GM23248 (cell line): ENCODE data around the gene RAB2B.

Source experiments
- EZH2 ChIP-seq: fragments of 200-600 bp; sonication (generic); IDR thresholded peaks from 2 replicates; pipeline ENCODE4 v1.6.1; 2018; ENCODE audit warnings: antibody characterized with exemption, mild to moderate bottlenecking; ENCODE audit not compliant: insufficient read depth, poor library complexity, severe bottlenecking
- EZH2phosphoT487 ChIP-seq: fragments of 200-600 bp; sonication (generic); IDR thresholded peaks from 2 replicates; pipeline ENCODE4 v1.6.1; 2018; ENCODE audit warnings: antibody characterized with exemption, moderate library complexity, mild to moderate bottlenecking, low read depth; ENCODE audit not compliant: insufficient read depth

DNA sequence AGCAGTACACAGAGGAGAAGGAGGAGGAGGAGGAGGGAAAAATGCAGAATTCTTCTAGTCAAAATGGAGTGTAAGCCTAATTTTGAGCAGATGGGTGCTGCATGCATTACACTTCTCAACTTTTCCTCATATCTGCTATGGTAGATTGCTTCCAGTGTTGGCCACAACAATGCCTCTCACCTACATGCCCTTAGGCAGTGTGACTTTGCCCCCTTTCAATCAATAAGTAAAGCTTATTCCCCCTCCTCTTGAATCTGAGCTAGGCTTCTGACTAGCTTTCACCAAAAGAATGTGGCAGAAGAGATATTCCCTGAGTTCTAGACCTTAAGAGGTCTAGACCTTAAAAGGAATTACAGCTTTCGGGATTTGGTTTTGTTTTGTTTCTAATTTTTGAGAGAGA is 37.6 kb upstream of the RAB2B start:
- TF ChIP-seq EZH2 (no peak), EZH2phosphoT487 (no peak)
